Endodermal cell (in vitro differentiated cells): ENCODE measurements around the gene STK11. TPM values are rescaled to one million over a fixed set of nuclear protein-coding genes. Genes with fewer than 3 reads are reported as not detected.
A peak's percentile ranks its signal among the peaks of the same experiment; 100 is the strongest.

ENCODE experiments used
- DNase-seq: peaks from one replicate; pipeline ENCODE4 v3.0.0-alpha.2; 2017
- H3K27ac ChIP-seq: 2 replicates; pipeline ENCODE4 v1.5.1; 2013; ENCODE audit warnings: mild to moderate bottlenecking, low read depth, low read length, moderate library complexity
- H3K27me3 ChIP-seq: 2 replicates; pipeline ENCODE4 v1.6.1; 2013; ENCODE audit warnings: mild to moderate bottlenecking, low read length, moderate library complexity; ENCODE audit not compliant: insufficient read depth, control insufficient read depth, poor library complexity, severe bottlenecking
- H3K36me3 ChIP-seq: 2 replicates; pipeline ENCODE4 v1.7.0; 2013; ENCODE audit warnings: mild to moderate bottlenecking, low read length, moderate library complexity; ENCODE audit not compliant: control insufficient read depth, insufficient read depth
- H3K4me1 ChIP-seq: one replicate; pipeline ENCODE4 v1.7.0; 2013; ENCODE audit warnings: low read length; ENCODE audit not compliant: control insufficient read depth, insufficient read depth
- H3K4me3 ChIP-seq: 2 replicates; pipeline ENCODE4 v1.5.1; 2013; ENCODE audit warnings: mild to moderate bottlenecking, low read length, moderate library complexity
- H3K9ac ChIP-seq: 2 replicates; pipeline ENCODE4 v1.6.1; 2013; ENCODE audit warnings: mild to moderate bottlenecking, low read length, moderate library complexity; ENCODE audit not compliant: poor library complexity, severe bottlenecking; ENCODE audit errors: extremely low read depth
- H3K9me3 ChIP-seq: 2 replicates; pipeline ENCODE4 v1.6.1; 2013; ENCODE audit warnings: mild to moderate bottlenecking, low read length, moderate library complexity; ENCODE audit not compliant: control insufficient read depth
- H3K27ac Mint-ChIP-seq: 2 replicates; pipeline ENCODE4 v1.8.0; 2020; ENCODE audit warnings: mixed read lengths
- H3K27me3 Mint-ChIP-seq: 2 replicates; pipeline ENCODE4 v1.8.0; 2021; ENCODE audit warnings: mild to moderate bottlenecking, mixed read lengths; ENCODE audit not compliant: insufficient read depth
- H3K36me3 Mint-ChIP-seq: 2 replicates; pipeline ENCODE4 v1.8.0; 2020; ENCODE audit warnings: low read depth, mixed read lengths
- H3K4me1 Mint-ChIP-seq: 2 replicates; pipeline ENCODE4 v1.8.0; 2020; ENCODE audit warnings: mixed read lengths
- H3K4me3 Mint-ChIP-seq: 2 replicates; pipeline ENCODE4 v1.8.0; 2020; ENCODE audit warnings: mild to moderate bottlenecking, moderate library complexity, mixed read lengths
- H3K9me3 Mint-ChIP-seq: 2 replicates; pipeline ENCODE4 v1.8.0; 2020; ENCODE audit warnings: mild to moderate bottlenecking, mixed read lengths
- WGBS, 2 experiments: methylation state at CpG; one replicate each; pipeline versions ENCODE4 v1.1.5 to v1.1.7; 2013; ENCODE audit warnings: missing lambda C conversion rate in 2 of 2, mixed read lengths in 1 of 2; ENCODE audit not compliant: insufficient coverage in 1 of 2, insufficient read length in 1 of 2; 5-methylcytosine and 5-hydroxymethylcytosine counted together
- total RNA-seq, 2 donors: library from RNA; stranded (reverse); fragmentation: NEBNext Ultra II Directional in 1 of 2; extraction: Animal tissue kit (Norgen Biotek cat#: 25700) in 1 of 2; gene quantifications; 2 replicates in 1 of 2; 3 replicates in 1 of 2; pipeline ENCODE4 v1.2.1, GENCODE V29; 2021
- TF ChIP-seq, protein P1 (sequence below): fragments of 200-600 bp; sonication (generic); conservative IDR thresholded peaks from 2 replicates; pipeline ENCODE4 v1.5.0; 2021; ENCODE audit warnings: antibody characterized with exemption, mild to moderate bottlenecking

The STK11 gene
- total RNA-seq, 2 donors from 2014 or later = 78.8 to 81.4 TPM

DNA sequence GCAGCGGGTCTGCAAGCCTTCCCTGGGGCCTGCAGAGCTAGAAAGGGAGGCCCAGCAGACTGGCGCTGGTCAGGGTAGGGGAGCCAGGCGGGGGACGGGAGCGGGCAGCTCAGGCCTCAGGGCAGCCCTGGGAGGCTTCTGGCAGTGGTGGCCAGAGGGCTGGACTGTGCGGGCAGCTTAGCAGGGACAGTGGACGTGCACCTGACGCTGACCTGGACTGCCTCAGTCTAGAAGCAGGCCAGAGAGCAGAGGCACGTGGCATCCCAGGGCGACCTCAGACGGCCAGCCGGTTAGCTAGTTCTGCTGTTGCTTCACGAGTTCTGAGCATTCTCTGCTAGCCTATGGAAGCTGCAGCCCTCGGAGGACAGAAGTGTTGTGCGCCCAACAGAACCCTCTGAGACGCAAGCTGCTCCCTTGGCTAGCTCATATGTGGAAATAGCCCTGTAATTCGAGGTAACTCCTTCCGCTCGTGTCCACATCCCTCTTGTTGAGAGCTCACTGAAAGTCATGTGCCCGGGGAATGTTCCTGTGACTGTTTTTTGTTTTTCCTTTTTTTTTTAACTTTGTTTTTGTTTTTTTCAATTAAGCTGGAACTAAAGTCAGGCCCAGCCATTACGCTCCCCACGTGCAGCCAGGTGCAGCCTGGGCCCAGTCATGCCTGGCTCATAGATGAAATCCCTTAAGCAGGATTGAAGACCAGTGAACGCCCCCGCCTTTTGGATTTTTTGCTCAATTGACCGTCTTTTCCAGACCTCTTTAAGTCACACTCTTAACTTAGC is 67.9 kb downstream of the STK11 start:
- peaks cover 29% of the 10 kb centered on the region for H3K4me1 Mint-ChIP-seq
- peak overlapping the region; percentile 50 for H3K27ac Mint-ChIP-seq
- peaks cover 13% of the 10 kb centered on the region for H3K4me1 ChIP-seq
- H3K4me3 ChIP-seq = no peak overlapping the region
- whole genome bisulfite sequencing, 2 experiments = 94 to 96% methylated on average over 18 to 25 of the region's 25 CpGs
- H3K9me3 Mint-ChIP-seq = no peaks in the 10 kb centered on the region
- TF ChIP-seq, protein P1, sequence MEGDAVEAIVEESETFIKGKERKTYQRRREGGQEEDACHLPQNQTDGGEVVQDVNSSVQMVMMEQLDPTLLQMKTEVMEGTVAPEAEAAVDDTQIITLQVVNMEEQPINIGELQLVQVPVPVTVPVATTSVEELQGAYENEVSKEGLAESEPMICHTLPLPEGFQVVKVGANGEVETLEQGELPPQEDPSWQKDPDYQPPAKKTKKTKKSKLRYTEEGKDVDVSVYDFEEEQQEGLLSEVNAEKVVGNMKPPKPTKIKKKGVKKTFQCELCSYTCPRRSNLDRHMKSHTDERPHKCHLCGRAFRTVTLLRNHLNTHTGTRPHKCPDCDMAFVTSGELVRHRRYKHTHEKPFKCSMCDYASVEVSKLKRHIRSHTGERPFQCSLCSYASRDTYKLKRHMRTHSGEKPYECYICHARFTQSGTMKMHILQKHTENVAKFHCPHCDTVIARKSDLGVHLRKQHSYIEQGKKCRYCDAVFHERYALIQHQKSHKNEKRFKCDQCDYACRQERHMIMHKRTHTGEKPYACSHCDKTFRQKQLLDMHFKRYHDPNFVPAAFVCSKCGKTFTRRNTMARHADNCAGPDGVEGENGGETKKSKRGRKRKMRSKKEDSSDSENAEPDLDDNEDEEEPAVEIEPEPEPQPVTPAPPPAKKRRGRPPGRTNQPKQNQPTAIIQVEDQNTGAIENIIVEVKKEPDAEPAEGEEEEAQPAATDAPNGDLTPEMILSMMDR = no peak
- DNase-seq = no peak
- H3K36me3 ChIP-seq = peaks cover 50% of the 10 kb centered on the region
- H3K4me3 Mint-ChIP-seq = peak overlapping the region; percentile 60
- no peaks in the 10 kb centered on the region for H3K9me3 ChIP-seq
- peaks cover 4% of the 10 kb centered on the region for H3K27me3 Mint-ChIP-seq
- no peak overlapping the region for H3K9ac ChIP-seq
- no peak overlapping the region for H3K27ac ChIP-seq
- no peaks in the 10 kb centered on the region for H3K27me3 ChIP-seq
- peaks cover 54% of the 10 kb centered on the region for H3K36me3 Mint-ChIP-seq

DNA sequence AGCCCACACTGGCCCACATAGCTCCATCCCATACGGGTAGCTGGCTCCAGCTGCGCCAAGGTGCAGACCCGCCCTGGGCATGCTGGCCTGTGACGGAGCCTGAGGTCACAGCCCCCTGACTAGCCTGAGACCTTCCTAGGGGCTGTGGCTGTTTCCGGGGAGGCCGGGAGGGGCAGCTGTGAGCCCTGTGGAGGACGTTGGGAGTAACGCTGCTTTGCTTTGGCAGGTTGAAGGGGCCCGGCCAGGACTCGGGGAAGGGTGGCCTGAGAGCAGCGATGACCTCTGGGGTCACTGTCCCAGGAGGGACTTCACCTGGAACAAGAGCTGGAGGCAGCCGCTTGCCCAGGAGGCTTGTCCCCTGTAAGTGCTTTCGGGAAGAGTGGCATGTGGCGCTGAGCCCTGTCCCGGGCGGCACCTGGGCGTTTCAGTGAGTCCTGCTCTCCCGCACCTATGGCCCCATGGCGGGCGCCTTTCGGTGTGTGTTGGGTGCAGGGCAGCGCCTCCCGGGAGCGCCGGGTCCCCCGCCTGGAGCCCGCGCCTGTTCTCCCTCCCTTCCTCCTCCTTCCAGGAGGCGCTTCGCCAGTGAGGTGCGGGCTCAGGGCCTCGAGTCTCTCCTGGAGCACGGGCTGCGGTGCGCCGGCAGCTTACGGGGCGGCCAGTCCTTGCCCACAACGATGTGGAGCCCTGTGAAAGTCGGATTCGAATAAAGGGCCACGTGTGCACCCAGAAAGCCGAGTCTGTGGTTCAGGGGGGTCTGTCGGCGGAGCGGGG is 68.7 kb downstream of the STK11 start:
- Mint-ChIP-seq H3K4me3 (peak overlapping the region; percentile 60), H3K4me1 (peaks cover 25% of the 10 kb centered on the region), H3K9me3 (no peaks in the 10 kb centered on the region), H3K36me3 (peaks cover 61% of the 10 kb centered on the region), H3K27me3 (no peaks in the 10 kb centered on the region), H3K27ac (peak overlapping the region; percentile 94)
- TF ChIP-seq, protein P1 = no peak
- Histone ChIP-seq H3K9ac (peak overlapping the region; percentile 25), H3K4me3 (peak overlapping the region; percentile 87), H3K4me1 (peaks cover 13% of the 10 kb centered on the region), H3K9me3 (no peaks in the 10 kb centered on the region), H3K36me3 (peaks cover 53% of the 10 kb centered on the region), H3K27me3 (no peaks in the 10 kb centered on the region), H3K27ac (peak overlapping the region; percentile 99)
- peak; percentile 74 for DNase-seq
- WGBS, 2 experiments = 88 to 89% methylated on average over 35 to 46 of the region's 46 CpGs

DNA sequence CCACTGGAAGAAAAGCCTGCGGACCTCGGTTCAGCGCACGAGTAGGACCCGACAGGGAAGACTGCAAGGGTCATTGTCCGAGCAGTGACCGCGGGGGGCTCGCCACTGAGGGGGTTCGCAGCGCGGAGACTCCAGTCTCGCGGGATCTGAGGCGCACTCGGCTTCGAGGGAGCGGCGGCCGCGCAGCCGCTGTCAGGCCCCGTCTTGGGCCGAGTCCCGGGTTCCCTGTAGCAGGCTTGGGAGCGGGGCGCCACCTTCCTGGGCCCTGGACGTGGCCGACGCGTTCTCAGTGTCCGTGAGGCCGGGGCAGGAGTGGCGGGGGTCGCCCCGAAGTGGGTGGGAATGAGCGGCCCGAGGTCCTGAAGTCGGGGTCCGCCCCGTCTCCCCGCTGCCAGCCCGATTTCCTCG is 69.3 kb downstream of the STK11 start:
- H3K4me3 Mint-ChIP-seq = peak overlapping the region; percentile 60
- Histone ChIP-seq H3K9me3 (no peaks in the 10 kb centered on the region), H3K36me3 (peaks cover 56% of the 10 kb centered on the region), H3K4me3 (peak overlapping the region; percentile 87), H3K27ac (peak overlapping the region; percentile 99), H3K27me3 (no peaks in the 10 kb centered on the region), H3K4me1 (peaks cover 13% of the 10 kb centered on the region), H3K9ac (peak overlapping the region; percentile 25)
- H3K9me3 Mint-ChIP-seq = no peaks in the 10 kb centered on the region
- 46 to 80% methylated on average over 15 to 44 of the region's 44 CpGs for WGBS, 2 experiments
- peaks cover 25% of the 10 kb centered on the region for H3K4me1 Mint-ChIP-seq
- no peaks in the 10 kb centered on the region for H3K27me3 Mint-ChIP-seq
- TF ChIP-seq, protein P1 = no peak
- peak; percentile 81 for DNase-seq
- peak overlapping the region; percentile 94 for H3K27ac Mint-ChIP-seq
- peaks cover 65% of the 10 kb centered on the region for H3K36me3 Mint-ChIP-seq
